Measurements from ENCODE around the gene WDR26.

The WDR26 gene

DNA sequence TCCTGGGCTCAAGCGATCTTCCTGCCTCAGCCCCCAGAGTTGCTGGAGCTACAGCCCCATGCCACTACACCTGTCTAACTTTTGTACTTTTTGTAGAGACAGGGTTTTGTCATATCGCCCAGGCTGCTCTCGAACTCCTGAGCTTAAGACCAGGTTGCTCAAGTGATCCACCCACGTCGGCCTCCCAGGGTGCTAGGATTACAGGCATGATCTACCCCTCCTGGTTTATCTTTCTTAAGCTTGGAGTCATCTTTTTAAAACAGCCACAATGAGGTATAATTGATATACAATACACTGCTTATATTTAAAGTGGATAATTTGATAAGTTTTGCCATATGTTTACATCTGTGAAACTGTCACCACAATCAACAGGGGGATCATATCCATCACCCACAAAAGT, 25.4 kb upstream of the WDR26 start:
- no peak overlapping the region for H3K4me3 ChIP-seq (ENCODE audit: low read depth, low read length)
- DNase-seq (ENCODE audit: low read depth, low spot score) = no peak
- in situ Hi-C loops (cut with HindIII; ENCODE audit: low sequenced_read_pairs) = no loop called here
- TF ChIP-seq, protein P1, sequence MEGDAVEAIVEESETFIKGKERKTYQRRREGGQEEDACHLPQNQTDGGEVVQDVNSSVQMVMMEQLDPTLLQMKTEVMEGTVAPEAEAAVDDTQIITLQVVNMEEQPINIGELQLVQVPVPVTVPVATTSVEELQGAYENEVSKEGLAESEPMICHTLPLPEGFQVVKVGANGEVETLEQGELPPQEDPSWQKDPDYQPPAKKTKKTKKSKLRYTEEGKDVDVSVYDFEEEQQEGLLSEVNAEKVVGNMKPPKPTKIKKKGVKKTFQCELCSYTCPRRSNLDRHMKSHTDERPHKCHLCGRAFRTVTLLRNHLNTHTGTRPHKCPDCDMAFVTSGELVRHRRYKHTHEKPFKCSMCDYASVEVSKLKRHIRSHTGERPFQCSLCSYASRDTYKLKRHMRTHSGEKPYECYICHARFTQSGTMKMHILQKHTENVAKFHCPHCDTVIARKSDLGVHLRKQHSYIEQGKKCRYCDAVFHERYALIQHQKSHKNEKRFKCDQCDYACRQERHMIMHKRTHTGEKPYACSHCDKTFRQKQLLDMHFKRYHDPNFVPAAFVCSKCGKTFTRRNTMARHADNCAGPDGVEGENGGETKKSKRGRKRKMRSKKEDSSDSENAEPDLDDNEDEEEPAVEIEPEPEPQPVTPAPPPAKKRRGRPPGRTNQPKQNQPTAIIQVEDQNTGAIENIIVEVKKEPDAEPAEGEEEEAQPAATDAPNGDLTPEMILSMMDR (IDR thresholded peaks at IDR 0.05; ENCODE audit: low read depth, low read length) = no peak

DNA sequence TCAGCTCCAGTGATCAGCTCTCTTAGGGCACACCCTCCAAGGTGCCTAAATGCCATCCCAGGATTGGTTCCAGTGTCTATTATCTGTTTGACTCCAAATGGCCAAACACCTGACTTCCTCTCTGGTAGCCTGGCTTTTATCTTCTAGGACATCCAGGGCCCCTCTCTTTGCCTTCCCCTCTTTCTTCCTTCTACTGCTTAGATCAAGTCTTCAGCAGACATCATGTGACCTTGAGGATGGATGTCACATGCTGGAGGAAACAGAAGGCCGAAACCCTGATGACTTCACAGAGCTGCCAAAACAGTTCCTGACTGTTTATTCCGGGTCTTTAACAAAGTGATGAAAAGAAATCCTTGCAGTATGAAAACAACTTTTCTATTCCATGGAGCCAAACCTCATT, 24.4 kb upstream of the WDR26 start:
- no peak overlapping the region for H3K4me3 ChIP-seq (ENCODE audit: low read depth, low read length)
- TF ChIP-seq, protein P1 (IDR thresholded peaks at IDR 0.05; ENCODE audit: low read depth, low read length) = no peak
- in situ Hi-C loops (cut with HindIII; ENCODE audit: low sequenced_read_pairs) = no loop called here
- no peak for DNase-seq (ENCODE audit: low read depth, low spot score)

DNA sequence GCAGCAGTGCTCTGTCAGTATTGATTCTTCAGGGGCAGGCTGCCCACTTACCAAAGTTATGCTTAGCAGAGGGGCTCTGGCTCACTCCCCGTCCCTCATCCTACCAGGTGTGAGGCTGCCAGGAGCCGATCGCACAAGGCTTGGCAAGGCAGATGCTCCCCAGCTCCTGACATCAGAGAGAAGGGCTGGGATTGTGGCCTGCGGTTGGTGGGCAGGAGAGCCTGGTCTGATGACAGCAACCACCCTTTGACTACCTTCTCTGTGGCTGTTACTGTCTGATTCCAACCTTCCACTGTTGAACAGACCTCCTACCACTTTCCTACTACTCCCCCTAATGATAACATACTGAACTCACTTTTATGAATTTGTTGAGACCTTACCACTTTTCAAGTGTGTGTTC, 23.7 kb upstream of the WDR26 start:
- TF ChIP-seq, protein P1 (IDR thresholded peaks at IDR 0.05; ENCODE audit: low read depth, low read length) = no peak
- no peak for DNase-seq (ENCODE audit: low read depth, low spot score)
- H3K4me3 ChIP-seq (ENCODE audit: low read depth, low read length) = no peak overlapping the region
- in situ Hi-C loops (cut with HindIII; ENCODE audit: low sequenced_read_pairs) = no loop called here

DNA sequence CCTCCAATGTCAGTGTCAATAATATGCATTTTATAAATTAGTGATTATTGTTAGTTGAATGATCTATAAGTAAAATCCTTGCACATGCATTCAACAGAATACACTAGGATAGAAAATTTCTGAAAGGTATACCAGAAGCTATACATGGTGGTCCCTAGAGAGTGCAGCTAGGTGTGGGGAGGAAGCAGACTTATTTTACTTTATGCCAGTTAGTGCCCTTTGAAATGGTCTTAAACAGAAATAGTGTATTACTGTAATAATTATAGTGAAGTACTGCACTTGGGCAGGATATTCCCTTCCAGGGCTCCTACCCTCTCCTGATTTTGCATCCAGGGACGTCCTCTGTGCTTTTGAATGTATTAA, 23.2 kb upstream of the WDR26 start:
- TF ChIP-seq, protein P1 (IDR thresholded peaks at IDR 0.05; ENCODE audit: low read depth, low read length) = no peak
- no peak for DNase-seq (ENCODE audit: low read depth, low spot score)
- in situ Hi-C loops (cut with HindIII; ENCODE audit: low sequenced_read_pairs) = no loop called here
- H3K4me3 ChIP-seq (ENCODE audit: low read depth, low read length) = no peak overlapping the region

DNA sequence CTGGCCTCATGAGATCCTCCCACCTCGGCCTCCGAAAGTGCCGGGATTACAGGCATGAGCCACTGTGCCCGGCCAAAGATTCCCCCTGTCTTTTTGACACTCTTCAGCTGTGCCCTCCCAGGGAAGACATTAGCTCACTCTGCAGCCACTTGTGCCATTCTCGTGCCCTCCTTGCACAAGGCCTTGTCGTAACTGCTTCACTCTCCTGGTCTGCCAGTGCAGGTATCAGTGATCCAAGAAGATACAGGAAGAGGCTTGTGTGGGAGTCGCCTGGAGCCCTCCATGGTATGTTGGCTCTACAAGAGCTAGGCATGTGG, 22.0 kb upstream of the WDR26 start:
- TF ChIP-seq, protein P1 (IDR thresholded peaks at IDR 0.05; ENCODE audit: low read depth, low read length) = no peak
- in situ Hi-C loops (cut with HindIII; ENCODE audit: low sequenced_read_pairs) = no loop called here
- H3K4me3 ChIP-seq (ENCODE audit: low read depth, low read length) = no peak overlapping the region
- DNase-seq (ENCODE audit: low read depth, low spot score) = no peak

DNA sequence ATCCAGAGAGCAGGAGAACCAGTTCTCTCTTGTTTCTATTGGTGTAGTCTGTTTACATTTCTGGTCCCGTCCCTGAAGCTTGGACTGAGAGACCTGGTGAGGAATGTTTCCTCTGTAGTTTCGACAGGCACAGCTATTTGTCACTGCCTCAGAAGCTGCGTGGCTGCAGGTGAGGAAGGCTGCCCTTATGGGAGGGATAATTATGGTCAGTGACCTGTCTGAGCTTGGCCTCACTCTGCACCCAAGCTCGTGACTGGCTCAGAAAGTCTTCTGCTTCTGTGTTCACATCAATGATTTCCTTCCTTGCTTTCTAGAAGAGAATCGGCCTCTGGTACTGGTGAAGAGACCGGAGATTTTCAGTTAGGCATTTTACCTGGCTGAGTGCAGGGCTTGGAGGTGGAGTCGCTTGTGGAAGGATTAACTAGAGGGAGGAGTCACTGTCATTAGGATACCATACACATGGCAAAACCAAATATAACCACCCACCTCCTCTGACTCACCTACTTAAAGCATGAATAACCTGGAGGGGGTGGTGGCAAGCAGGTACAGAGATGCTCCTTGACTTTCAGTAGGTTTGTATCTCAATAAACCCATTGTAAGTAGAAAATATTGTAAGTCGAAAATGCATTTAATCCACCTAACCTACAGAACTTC, 19.9 kb upstream of the WDR26 start:
- H3K4me3 ChIP-seq (ENCODE audit: low read depth, low read length) = no peak overlapping the region
- TF ChIP-seq, protein P1 (IDR thresholded peaks at IDR 0.05; ENCODE audit: low read depth, low read length) = no peak
- in situ Hi-C loops (cut with HindIII; ENCODE audit: low sequenced_read_pairs) = no loop called here
- no peak for DNase-seq (ENCODE audit: low read depth, low spot score)
